Measurements from ENCODE around the gene TMEM163.

Gene TMEM163

GRCh38 chr2:134689315-134689714, 29.5 kb downstream of the TMEM163 start:
- no peak for DNase-seq

DNA sequence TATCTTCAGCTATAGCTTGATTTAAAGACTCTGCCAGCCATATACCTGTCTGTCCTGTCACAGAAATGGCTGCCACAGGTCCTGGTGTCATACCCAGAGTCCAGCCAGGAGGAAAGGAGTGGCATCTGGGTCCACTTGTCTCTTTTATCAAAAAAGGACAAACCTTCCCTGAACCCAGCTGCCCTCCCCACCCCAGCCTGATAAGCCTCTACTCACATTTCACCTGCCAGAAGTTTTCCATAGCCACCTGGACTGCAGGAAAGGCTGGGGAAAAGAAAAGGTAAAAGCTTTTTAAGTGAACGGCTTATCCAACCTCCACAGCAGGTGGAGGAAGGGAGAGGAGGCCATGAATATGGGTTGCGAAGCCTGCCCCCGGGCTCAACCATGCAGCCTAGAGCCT, 32.8 kb downstream of the TMEM163 start:
- DNase-seq: no peak

GRCh38 chr2:134683561-134684112, 35.2 kb downstream of the TMEM163 start:
- DNase-seq: peak; percentile 21

GRCh38 chr2:134682726-134683125, 36.1 kb downstream of the TMEM163 start:
- no peak for DNase-seq

- DNase-seq: no peak
Measured at GRCh38 chr2:134681201-134681600, 37.6 kb downstream of the TMEM163 start.

GRCh38 chr2:134679745-134680144, 39.1 kb downstream of the TMEM163 start:
- DNase-seq: no peak

- no peak for DNase-seq
Measured at GRCh38 chr2:134679294-134679693, 39.5 kb downstream of the TMEM163 start.

- no peak for DNase-seq
Measured at GRCh38 chr2:134677856-134678756, 40.7 kb downstream of the TMEM163 start.

- DNase-seq: no peak
Measured at GRCh38 chr2:134676960-134677359, 41.8 kb downstream of the TMEM163 start.

DNA sequence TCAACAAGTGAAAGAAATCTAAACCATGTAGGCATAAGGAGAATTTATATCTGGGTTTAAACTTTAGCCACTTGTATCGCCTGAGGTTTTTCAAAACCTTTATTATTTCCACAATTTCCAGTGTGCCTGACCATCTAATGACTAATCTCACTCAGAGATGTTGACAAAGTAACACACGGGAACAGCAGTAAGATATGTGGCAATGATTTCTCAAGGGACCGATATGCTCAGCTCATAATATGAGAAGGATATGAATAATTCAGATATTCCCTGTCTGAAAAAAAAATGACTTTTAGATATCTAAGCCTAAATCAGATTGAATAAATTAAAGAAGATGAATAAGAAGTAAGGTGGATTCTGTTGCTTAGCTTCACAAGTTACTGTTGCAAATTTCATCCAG, 43.5 kb downstream of the TMEM163 start:
- DNase-seq: no peak

- no peak for DNase-seq
Measured at GRCh38 chr2:134674687-134675086, 44.1 kb downstream of the TMEM163 start.

GRCh38 chr2:134671513-134671912, 47.3 kb downstream of the TMEM163 start:
- no peak for DNase-seq

GRCh38 chr2:134670955-134671354, 47.8 kb downstream of the TMEM163 start:
- DNase-seq: no peak

- DNase-seq: peak; percentile 38
Measured at GRCh38 chr2:134669731-134670669, 48.8 kb downstream of the TMEM163 start.

GRCh38 chr2:134668821-134669220, 50.0 kb downstream of the TMEM163 start:
- DNase-seq: peak; percentile 79

DNA sequence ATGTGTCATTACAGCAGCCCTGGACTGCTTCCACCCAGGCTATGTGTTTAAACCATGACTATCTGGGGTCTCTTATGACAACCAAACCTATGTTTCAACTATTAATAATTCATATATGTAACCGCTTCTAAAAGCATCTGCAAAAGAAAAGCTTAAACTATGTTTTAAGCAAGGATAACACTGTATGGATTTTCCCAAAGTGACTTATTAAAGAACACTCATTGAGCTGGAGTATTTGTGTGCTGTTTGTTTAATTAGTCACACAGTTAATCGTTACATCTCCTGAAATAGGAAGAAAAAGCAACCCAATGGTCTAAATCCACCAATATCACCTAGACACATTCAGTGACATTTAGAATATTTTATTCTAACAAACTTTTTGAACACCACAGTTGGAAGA, 51.3 kb downstream of the TMEM163 start:
- DNase-seq: no peak

- no peak for DNase-seq
Measured at GRCh38 chr2:134667081-134667480, 51.7 kb downstream of the TMEM163 start.

DNA sequence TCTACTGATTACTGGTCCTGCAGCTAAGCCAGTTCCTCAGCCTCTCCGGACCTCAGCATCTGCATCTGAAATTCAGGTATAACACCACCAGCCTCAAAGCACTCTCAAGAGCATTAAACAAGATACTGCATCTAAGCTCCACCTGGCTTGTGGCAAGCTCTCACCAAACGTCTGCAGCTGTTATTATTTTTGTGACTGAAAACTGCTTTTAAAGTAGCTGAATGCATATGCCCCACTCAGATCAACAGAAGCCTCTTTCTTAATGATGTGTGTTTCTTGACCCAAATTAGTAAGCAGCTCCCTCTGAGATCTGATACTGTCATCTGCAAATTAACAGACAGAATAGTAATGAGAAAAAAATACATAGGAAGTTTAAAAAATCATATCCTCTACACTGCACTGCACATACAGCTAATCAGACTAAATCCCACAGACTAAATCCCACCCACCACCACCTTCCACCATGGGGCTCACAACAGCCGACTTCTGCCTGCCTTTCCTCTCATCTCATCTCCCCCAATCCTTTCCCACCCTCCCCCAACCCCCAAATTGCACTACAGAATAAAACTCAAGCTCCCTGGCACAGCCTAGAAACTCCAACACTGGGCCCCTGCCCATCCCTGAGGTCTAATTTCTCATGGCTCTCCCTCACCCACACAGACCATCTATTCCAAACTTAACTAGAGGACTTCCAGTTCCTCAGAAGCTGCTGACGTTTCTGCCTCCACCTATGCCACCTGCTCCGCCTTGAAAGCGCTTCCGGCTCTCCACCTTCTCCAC, 52.9 kb downstream of the TMEM163 start:
- DNase-seq: no peak

- no peak for DNase-seq
Measured at GRCh38 chr2:134663451-134664450, 55.0 kb downstream of the TMEM163 start.

GRCh38 chr2:134662751-134663150, 56.0 kb downstream of the TMEM163 start:
- no peak for DNase-seq

All from activated CD4-positive, alpha-beta T cell treated with anti-CD3 and anti-CD28 coated beads for 48 hours (primary cell).